Fibroblast of lung (primary cell): Measurements from ENCODE around the gene PPP2R5C.

Experiments used
- EZH2 ChIP-seq: IDR thresholded peaks from 2 replicates; pipeline ENCODE4 v1.5.1; 2012; ENCODE audit warnings: low read length, control low read depth, mild to moderate bottlenecking; ENCODE audit errors: missing control alignments
- TF ChIP-seq, protein P1 (sequence below), 2 donors: IDR thresholded peaks in 1 of 2; conservative IDR thresholded peaks in 1 of 2; 1 replicate in 1 of 2; 2 replicates in 1 of 2; pipeline ENCODE4 v1.5.1; 2011 to 2012; ENCODE audit warnings: low read length in 2 of 2, control low read depth in 1 of 2, inconsistent platforms in 1 of 2, low read depth in 1 of 2, mild to moderate bottlenecking in 1 of 2

DNA sequence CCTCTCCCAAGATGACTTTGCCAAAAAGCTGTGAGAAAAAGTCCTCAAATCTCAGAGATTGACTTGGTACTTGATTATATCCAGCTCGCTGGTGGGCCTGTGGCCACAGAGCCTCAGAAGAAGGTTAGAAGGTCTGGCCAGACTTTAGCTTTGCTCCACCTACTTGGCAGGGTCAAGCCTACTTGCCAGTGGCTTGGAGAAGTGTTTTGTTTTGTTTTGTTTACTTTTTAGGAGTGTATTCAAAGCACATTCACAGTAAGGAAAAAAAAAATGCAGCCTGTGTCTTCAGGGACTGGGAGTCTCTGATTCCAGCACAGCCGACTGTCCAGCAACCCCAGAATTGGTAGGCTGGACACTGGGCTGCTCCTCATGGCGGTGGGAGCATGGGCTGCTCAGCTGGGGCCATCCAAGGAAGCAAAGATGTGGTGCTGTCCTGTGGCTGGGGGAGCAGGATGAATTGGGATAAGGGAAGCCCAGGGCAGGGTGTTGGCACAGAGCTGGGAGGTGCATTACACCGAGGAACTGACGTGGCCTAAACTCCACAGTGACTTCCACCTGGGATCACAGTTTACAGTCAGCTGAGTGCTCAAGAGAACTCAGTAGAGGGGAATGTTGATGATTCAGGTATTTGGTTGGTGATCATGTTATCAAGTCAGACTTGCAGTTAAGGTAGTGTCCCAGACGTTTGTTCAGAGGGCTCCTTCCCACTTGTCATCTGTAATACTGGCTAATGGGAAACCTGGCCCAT lies 73.5 kb downstream of the PPP2R5C start:
- TF ChIP-seq, protein P1, sequence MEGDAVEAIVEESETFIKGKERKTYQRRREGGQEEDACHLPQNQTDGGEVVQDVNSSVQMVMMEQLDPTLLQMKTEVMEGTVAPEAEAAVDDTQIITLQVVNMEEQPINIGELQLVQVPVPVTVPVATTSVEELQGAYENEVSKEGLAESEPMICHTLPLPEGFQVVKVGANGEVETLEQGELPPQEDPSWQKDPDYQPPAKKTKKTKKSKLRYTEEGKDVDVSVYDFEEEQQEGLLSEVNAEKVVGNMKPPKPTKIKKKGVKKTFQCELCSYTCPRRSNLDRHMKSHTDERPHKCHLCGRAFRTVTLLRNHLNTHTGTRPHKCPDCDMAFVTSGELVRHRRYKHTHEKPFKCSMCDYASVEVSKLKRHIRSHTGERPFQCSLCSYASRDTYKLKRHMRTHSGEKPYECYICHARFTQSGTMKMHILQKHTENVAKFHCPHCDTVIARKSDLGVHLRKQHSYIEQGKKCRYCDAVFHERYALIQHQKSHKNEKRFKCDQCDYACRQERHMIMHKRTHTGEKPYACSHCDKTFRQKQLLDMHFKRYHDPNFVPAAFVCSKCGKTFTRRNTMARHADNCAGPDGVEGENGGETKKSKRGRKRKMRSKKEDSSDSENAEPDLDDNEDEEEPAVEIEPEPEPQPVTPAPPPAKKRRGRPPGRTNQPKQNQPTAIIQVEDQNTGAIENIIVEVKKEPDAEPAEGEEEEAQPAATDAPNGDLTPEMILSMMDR (conservative IDR thresholded peaks at IDR 0.05 in 1 of 2, IDR thresholded peaks at IDR 0.05 in 1 of 2; ENCODE audit: low read depth in 1 of 2, low read length in 2 of 2), result no peak
- no peak for TF ChIP-seq EZH2
